Stimulated activated CD8-positive, alpha-beta memory T cell treated with anti-CD3 and anti-CD28 coated beads, Interleukin-7, amount 100 ng/mL, for 48 hours (primary cell): Measurements from ENCODE around the gene PTPN20.
A peak's percentile ranks its signal among the peaks of the same experiment; 100 is the strongest.
"Not testable (repeated sequence)": the region's sequence is repeated elsewhere in the genome, so short reads cannot be mapped to it uniquely, and the experiment has no call there.

ENCODE experiments used
- DNase-seq, 2 donors: peaks; one replicate each; pipeline ENCODE4 v3.0.0-alpha.2; 2020; ENCODE audit warnings: low read depth in 1 of 2; ENCODE audit errors: extremely low read depth in 1 of 2

The PTPN20 gene, protein sequence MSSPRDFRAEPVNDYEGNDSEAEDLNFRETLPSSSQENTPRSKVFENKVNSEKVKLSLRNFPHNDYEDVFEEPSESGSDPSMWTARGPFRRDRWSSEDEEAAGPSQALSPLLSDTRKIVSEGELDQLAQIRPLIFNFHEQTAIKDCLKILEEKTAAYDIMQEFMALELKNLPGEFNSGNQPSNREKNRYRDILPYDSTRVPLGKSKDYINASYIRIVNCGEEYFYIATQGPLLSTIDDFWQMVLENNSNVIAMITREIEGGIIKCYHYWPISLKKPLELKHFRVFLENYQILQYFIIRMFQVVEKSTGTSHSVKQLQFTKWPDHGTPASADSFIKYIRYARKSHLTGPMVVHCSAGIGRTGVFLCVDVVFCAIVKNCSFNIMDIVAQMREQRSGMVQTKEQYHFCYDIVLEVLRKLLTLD

DNA sequence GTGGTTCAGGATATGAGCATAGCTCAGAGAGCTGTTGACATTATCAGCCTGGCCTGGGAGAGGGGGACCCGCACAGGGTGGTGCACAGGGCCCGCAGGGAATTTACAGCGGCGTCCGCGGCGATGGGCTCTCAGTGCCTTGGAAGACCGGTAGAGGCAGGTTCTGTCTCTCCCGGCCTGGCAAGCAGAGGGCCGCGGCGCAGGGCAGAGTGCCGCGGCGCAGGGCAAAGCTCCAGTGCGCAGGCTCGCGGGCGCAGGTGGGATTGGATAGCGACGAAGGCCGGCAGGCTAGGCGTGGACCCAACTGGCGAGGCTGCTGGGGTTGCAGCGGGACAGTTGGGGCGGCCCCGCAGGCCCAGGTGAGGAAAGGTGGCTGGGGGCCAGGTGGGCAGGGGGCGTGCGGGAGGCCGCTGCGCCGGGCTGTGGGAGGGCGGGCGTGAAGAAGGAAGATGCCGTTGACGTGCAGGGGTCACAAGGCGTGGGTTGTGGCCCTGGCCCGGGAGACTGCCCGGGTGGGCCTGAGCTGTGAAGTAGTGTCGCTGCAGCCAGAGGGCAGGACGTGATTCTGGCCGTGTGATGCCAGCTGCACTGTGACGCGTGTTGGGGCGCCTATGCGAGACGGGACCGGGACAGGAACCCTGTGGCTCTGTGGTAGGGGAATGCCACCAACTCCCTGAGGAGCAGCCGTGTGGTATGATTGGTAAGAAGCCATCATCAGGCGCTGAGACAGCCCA lies at the start of gene PTPN20:
Gene PTPN20, plus strand, starts transcription at position 285 of the 733 bp plus-strand sequence. CDS start 21,072 bp downstream, outside the sequence.
- not testable (repeated sequence) for DNase-seq

DNA sequence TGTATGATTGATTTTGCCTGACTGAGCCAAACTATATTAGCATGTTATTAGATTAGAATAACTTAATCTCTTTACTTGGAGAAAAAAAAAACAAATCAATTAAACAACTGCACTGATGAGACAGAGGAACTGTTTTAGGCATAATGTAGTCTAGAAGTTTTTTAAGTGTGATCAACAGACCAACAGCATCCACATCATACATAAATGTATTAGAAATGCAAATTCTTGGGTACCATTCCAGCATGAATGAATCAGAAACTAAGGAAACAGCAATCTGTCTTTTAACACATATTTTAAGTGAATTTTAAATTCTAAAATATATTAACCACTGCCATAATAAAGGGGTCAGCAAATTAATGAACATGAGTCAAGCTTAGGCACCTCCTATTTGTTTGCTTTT lies 41.5 kb upstream of the PTPN20 start:
- DNase-seq = not testable (repeated sequence)

- not testable (repeated sequence) for DNase-seq
These were observed 39.6 kb upstream of the PTPN20 start for GRCh38 chr10:46871583-46871982.

- DNase-seq = not testable (repeated sequence)
These were observed 35.9 kb upstream of the PTPN20 start for GRCh38 chr10:46875304-46875703.

DNA sequence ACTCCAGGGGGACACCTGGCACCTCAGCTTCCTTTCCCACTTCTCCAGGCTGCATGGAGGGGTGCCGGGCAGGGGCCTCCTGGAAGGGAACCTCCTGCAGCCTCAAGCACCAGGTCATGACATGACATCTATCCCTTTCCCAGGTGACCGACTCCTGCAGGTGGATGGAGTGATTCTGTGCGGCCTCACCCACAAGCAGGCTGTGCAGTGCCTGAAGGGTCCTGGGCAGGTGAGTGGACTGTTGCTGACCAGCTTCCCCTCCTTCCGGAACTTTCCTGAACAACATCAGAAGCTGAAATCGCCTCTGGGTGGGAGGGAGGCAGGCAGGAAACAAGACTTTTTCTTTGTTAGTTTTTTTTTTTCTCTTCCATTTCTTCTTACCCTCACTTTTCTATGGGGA lies 34.5 kb upstream of the PTPN20 start:
- DNase-seq = not testable (repeated sequence)

- not testable (repeated sequence) for DNase-seq
These were observed 32.5 kb upstream of the PTPN20 start for GRCh38 chr10:46878761-46879160.

GRCh38 chr10:46890813-46891611 lies 20.2 kb upstream of the PTPN20 start:
- DNase-seq = peak in 1 of 2 donors; percentile 13

DNA sequence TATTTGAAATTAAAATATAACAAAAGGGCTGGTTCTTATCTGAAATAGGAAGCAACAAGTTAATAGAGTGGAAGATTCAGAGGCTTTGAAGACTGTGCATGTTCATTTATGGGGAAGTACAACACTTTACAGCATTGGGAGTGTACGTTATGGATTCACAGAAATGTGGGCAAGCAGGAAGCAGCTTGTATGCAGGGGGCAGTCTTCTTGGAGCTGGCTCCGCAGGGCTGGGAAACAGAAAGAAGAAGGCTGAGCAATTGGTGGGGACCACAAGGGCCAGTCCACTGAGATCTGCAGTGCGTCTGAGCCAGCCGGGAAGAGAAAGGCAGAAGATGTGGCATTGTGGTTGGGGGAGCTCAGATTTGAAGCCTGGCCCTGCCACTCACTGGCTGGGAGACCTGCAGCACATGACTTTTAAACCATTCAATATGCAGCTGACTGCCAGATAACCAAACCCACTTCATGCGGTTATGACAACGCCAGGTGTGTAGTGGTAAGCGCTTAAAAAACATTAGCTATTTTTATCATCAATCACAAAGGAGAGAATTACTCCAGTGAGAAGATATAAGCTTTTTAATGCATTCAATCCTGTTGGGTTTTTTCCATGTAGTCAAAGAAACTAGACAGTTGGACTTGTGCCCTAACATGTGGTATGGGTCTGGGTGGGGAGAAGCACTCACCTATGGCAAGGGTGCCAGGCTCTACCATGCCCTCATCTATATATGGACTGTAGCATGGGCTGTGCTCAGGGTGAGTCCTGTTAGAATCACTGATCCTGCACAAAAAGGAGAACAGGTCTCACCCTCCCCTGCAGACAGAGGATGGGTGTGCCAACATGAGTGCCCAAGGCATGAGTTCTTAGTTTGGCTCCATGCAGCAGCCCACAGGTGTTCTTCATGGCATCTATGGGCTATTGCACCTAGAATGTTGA lies 14.2 kb upstream of the PTPN20 start:
- DNase-seq = not testable (repeated sequence)

DNA sequence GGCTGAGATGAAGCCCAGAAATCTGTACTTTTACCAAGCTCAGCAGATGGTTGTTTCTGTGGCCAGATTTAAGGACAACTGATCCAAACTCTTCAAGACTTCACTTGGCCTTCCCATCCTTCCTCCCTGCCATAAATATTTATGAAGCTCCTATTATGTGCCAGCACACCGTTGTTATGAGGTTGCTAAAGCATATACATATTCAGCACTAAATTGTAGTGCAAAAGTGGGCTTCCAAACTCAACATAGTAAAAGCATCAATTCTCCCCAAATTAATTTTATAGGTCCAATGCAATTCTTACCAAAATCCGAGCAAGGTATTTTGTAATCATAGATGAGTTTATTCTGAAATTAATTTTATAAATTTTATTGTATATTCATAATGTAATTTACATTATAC lies 10.0 kb upstream of the PTPN20 start:
- not testable (repeated sequence) for DNase-seq

DNA sequence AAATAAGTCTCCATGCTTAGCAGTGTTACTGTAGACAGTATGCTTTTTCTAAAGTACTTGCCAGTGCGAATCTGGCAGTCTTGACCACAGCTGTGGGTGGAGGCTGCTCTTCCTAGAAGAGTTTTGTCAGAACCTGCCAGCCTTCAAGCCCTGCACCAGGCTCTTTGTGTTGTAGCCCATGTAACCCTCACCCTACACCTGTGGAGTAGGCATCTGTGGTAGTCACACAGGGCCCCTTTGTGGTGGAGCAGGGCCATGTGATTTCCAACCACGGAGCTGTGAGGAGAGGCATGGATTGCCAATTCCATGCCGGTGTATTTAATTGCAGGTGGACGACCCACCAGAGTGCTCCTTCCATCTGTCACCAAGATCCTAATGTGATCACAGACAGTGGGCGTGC lies 7.4 kb upstream of the PTPN20 start:
- not testable (repeated sequence) for DNase-seq

DNA sequence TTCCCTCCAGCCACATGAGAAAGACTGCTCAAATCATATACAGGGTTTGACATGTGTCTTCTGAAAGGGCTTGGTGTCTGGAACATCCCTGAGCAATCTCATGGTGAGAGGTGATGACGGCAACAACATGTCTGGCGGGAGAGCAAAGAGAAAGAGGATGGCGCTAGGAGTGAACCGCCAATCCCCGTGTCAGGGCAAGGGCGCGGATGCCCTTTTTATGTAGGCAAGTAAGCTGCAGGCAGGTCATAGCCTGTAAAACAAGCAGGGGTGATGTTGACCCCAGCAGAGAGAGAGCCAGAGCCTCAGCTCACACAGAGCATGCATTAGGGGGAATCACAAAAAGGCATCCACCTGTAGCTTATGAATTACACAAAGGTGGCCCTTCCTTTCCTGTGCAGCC lies 4.9 kb upstream of the PTPN20 start:
- not testable (repeated sequence) for DNase-seq

DNA sequence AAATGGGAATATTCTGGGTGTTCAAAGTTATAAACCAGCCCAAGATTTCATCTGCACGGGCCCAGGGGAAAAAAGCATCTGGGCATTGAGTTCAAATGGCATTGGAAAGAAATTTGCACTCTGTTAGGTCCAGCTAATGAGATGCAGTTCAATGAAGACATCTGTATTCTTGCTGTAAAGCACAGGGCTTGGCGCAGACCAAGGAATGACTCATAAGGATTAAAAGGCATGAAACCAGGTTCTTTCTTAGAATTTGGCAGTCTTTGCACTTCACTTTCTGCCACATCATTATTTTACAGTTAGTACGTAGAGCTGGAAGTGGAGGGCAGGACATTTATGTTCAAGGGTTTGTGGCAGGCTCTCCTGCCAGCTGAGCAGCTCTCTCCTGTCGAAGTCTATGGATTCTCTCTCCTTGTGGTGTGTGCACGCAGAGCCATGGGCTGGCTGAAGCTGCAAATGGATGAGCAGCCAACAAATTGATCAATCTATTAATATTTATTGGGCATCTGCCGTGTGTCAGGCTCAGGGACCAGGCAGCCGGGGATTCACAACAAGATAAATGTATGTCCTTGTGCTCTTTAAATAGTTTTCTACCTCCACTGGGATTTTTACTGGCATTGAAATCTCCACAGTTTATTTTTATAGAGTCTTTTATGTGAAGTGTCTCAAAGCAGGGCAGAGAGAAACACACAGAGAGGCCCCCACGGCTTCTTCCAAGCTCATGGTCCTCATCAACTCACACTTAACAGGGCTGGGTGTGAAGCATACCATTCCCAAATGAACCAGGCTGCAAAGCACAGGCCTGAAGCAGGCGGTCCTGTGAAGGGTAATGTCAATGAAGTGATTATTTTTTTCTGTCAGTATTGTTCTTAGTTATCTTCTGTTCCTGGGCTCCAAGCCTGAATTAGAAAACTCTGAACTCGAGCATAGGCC lies 3.8 kb upstream of the PTPN20 start:
- not testable (repeated sequence) for DNase-seq

DNA sequence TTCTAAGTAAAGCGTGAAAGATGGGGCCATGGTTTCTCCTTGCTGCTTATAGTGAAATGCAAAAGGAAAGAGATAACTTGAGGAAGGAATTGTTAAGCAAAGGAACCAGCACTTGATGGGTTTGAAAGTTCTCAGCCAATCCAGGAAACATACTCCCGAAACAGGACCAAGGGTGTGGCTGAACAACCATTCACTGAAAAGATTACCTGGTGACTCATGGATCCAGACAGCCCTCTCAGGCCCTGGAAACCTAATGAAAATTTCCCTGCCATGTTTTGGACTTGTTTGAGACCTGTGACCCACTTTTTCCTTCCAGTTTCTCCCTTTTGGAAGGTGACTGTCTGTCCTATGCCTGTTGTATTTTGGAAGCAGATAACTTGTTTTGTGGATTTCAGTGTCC lies 11.3 kb downstream of the PTPN20 start:
- not testable (repeated sequence) for DNase-seq

DNA sequence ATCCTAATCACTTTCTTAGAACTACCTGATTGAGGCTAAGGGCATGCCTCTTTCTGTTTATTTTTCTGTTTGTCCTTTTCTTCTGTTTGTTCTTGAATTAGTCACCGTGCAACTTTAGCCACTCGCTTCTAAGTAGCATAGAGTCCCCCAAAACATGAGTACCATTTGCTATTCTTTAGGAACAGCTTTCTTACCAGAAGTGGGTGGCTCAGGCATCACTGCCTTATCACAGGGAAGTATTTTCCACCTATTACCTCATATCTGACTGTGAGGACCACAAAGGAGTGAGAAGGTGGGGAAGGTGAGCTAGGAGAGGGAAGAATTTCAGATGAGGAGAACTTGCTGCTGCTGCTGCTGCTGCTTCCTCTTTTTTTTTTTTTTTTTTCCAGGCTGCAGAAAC lies 13.9 kb downstream of the PTPN20 start:
- not testable (repeated sequence) for DNase-seq

DNA sequence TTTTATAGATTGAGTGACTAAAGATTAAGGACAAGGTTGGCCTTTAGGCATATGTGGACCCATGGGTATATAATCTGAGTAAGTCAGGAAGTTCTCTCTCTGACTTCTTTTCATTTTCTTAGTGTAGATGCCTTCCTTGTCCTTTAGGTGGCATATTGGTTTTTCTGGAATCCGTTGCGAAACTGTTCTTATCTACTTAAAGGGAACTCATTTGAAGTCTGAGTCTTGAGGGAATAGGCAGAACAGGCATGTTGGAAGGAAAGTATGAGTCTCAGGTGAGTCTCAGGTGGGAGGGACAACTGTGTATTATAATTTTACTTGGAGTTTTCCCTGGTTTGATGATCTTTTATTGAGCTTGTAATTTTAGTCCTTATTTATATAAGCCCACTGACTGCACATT lies 14.6 kb downstream of the PTPN20 start:
- DNase-seq = not testable (repeated sequence)

DNA sequence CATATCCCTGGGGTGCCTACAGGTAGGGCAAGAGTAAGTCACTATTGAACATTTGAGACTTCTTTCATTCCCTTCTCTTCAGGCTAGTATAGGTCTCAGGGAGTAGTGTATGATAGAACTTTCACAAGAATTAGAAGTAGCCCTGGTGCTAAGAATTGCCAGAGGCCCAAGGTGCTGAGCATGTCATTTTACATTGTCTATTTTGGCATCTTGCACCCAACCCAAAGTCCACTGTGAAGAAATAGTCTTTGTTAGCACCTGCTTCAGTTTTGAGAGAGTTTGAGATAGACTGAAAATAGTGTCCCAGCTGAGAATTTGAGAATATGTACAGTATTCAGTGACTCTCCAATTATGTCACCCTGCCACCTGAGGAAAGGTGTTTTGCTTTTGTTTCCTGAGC lies 17.6 kb downstream of the PTPN20 start:
- DNase-seq = not testable (repeated sequence)

- DNase-seq = not testable (repeated sequence)
These were observed 21.2 kb downstream of the PTPN20 start for GRCh38 chr10:46932383-46932782.

- DNase-seq = not testable (repeated sequence)
These were observed 29.9 kb downstream of the PTPN20 start for GRCh38 chr10:46941091-46941490.
